Tongue (tissue), 1 donor: ENCODE results near the gene ICOS. TPM values are rescaled to one million over a fixed set of nuclear protein-coding genes. Genes with fewer than 3 reads are reported as not detected.

Source experiments
- total RNA-seq: library from RNA; depleted of rRNA; stranded (reverse); fragments of >200 nt; gene quantifications from one replicate; pipeline ENCODE4 v1.2.3, GENCODE V29; 2014

ICOS gene
- total RNA-seq, 1 donor from 2014 or later, result 0.10 TPM

Other genes with a start within 250 kb of the ICOS start
- 2.4 TPM for gene CD28, start 230.1 kb upstream of the ICOS start, total RNA-seq
- 1.2 TPM for gene CTLA4, start 69.0 kb upstream of the ICOS start, total RNA-seq